Endodermal cell (in vitro differentiated cells): Measurements from ENCODE around the gene PDZD7. TPM values are rescaled to one million over a fixed set of nuclear protein-coding genes. Genes with fewer than 3 reads are reported as not detected.
"Not testable (repeated sequence)": the region's sequence is repeated elsewhere in the genome, so short reads cannot be mapped to it uniquely, and the experiment has no call there.

Experiments used
- DNase-seq: peaks from one replicate; pipeline ENCODE4 v3.0.0-alpha.2; 2017
- H3K27ac ChIP-seq: 2 replicates; pipeline ENCODE4 v1.5.1; 2013; ENCODE audit warnings: mild to moderate bottlenecking, low read depth, low read length, moderate library complexity
- H3K27me3 ChIP-seq: 2 replicates; pipeline ENCODE4 v1.6.1; 2013; ENCODE audit warnings: mild to moderate bottlenecking, low read length, moderate library complexity; ENCODE audit not compliant: insufficient read depth, control insufficient read depth, poor library complexity, severe bottlenecking
- H3K36me3 ChIP-seq: 2 replicates; pipeline ENCODE4 v1.7.0; 2013; ENCODE audit warnings: mild to moderate bottlenecking, low read length, moderate library complexity; ENCODE audit not compliant: control insufficient read depth, insufficient read depth
- H3K4me1 ChIP-seq: one replicate; pipeline ENCODE4 v1.7.0; 2013; ENCODE audit warnings: low read length; ENCODE audit not compliant: control insufficient read depth, insufficient read depth
- H3K4me3 ChIP-seq: 2 replicates; pipeline ENCODE4 v1.5.1; 2013; ENCODE audit warnings: mild to moderate bottlenecking, low read length, moderate library complexity
- H3K9ac ChIP-seq: 2 replicates; pipeline ENCODE4 v1.6.1; 2013; ENCODE audit warnings: mild to moderate bottlenecking, low read length, moderate library complexity; ENCODE audit not compliant: poor library complexity, severe bottlenecking; ENCODE audit errors: extremely low read depth
- H3K9me3 ChIP-seq: 2 replicates; pipeline ENCODE4 v1.6.1; 2013; ENCODE audit warnings: mild to moderate bottlenecking, low read length, moderate library complexity; ENCODE audit not compliant: control insufficient read depth
- H3K27ac Mint-ChIP-seq: 2 replicates; pipeline ENCODE4 v1.8.0; 2020; ENCODE audit warnings: mixed read lengths
- H3K27me3 Mint-ChIP-seq: 2 replicates; pipeline ENCODE4 v1.8.0; 2021; ENCODE audit warnings: mild to moderate bottlenecking, mixed read lengths; ENCODE audit not compliant: insufficient read depth
- H3K36me3 Mint-ChIP-seq: 2 replicates; pipeline ENCODE4 v1.8.0; 2020; ENCODE audit warnings: low read depth, mixed read lengths
- H3K4me1 Mint-ChIP-seq: 2 replicates; pipeline ENCODE4 v1.8.0; 2020; ENCODE audit warnings: mixed read lengths
- H3K4me3 Mint-ChIP-seq: 2 replicates; pipeline ENCODE4 v1.8.0; 2020; ENCODE audit warnings: mild to moderate bottlenecking, moderate library complexity, mixed read lengths
- H3K9me3 Mint-ChIP-seq: 2 replicates; pipeline ENCODE4 v1.8.0; 2020; ENCODE audit warnings: mild to moderate bottlenecking, mixed read lengths
- WGBS, 2 experiments: methylation state at CpG; one replicate each; pipeline versions ENCODE4 v1.1.5 to v1.1.7; 2013; ENCODE audit warnings: missing lambda C conversion rate in 2 of 2, mixed read lengths in 1 of 2; ENCODE audit not compliant: insufficient coverage in 1 of 2, insufficient read length in 1 of 2; 5-methylcytosine and 5-hydroxymethylcytosine counted together
- total RNA-seq, 2 donors: library from RNA; stranded (reverse); fragmentation: NEBNext Ultra II Directional in 1 of 2; extraction: Animal tissue kit (Norgen Biotek cat#: 25700) in 1 of 2; gene quantifications; 2 replicates in 1 of 2; 3 replicates in 1 of 2; pipeline ENCODE4 v1.2.1, GENCODE V29; 2021
- TF ChIP-seq, protein P1 (sequence below): fragments of 200-600 bp; sonication (generic); conservative IDR thresholded peaks from 2 replicates; pipeline ENCODE4 v1.5.0; 2021; ENCODE audit warnings: antibody characterized with exemption, mild to moderate bottlenecking

PDZD7 gene
- total RNA-seq, 2 donors from 2014 or later, result 0.49 to 1.1 TPM

GRCh38 chr10:100976906-100977305, 54.0 kb downstream of the PDZD7 start:
- H3K36me3 ChIP-seq, result peaks cover 25% of the 10 kb centered on the region
- no peaks in the 10 kb centered on the region for H3K27me3 ChIP-seq
- Mint-ChIP-seq H3K27ac (no peak overlapping the region), H3K4me3 (no peak overlapping the region), H3K27me3 (no peaks in the 10 kb centered on the region), H3K9me3 (no peaks in the 10 kb centered on the region), H3K4me1 (peaks cover 9% of the 10 kb centered on the region), H3K36me3 (peaks cover 43% of the 10 kb centered on the region)
- DNase-seq, result no peak
- H3K4me1 ChIP-seq, result peaks cover 1% of the 10 kb centered on the region
- no peaks in the 10 kb centered on the region for H3K9me3 ChIP-seq
- TF ChIP-seq, protein P1, sequence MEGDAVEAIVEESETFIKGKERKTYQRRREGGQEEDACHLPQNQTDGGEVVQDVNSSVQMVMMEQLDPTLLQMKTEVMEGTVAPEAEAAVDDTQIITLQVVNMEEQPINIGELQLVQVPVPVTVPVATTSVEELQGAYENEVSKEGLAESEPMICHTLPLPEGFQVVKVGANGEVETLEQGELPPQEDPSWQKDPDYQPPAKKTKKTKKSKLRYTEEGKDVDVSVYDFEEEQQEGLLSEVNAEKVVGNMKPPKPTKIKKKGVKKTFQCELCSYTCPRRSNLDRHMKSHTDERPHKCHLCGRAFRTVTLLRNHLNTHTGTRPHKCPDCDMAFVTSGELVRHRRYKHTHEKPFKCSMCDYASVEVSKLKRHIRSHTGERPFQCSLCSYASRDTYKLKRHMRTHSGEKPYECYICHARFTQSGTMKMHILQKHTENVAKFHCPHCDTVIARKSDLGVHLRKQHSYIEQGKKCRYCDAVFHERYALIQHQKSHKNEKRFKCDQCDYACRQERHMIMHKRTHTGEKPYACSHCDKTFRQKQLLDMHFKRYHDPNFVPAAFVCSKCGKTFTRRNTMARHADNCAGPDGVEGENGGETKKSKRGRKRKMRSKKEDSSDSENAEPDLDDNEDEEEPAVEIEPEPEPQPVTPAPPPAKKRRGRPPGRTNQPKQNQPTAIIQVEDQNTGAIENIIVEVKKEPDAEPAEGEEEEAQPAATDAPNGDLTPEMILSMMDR, result no peak
- H3K4me3 ChIP-seq, result no peak overlapping the region
- no peak overlapping the region for H3K27ac ChIP-seq
- H3K9ac ChIP-seq, result no peak overlapping the region
- 82 to 86% methylated on average over 3 of the region's 3 CpGs for WGBS, 2 experiments

- not testable (repeated sequence) for H3K27me3 ChIP-seq, H3K9me3 Mint-ChIP-seq, H3K4me3 ChIP-seq
These were observed 55.5 kb downstream of the PDZD7 start for GRCh38 chr10:100975397-100975796.

GRCh38 chr10:100972904-100973535, 57.9 kb downstream of the PDZD7 start:
- peaks cover 25% of the 10 kb centered on the region for H3K36me3 Mint-ChIP-seq
- H3K9me3 Mint-ChIP-seq, result no peaks in the 10 kb centered on the region
- TF ChIP-seq, protein P1, result no peak
- Histone ChIP-seq H3K27ac (no peak overlapping the region), H3K27me3 (no peaks in the 10 kb centered on the region), H3K9me3 (no peaks in the 10 kb centered on the region), H3K9ac (no peak overlapping the region), H3K4me1 (peaks cover 16% of the 10 kb centered on the region), H3K4me3 (no peak overlapping the region), H3K36me3 (peaks cover 1% of the 10 kb centered on the region)
- DNase-seq, result no peak
- peaks cover 32% of the 10 kb centered on the region for H3K4me1 Mint-ChIP-seq
- H3K4me3 Mint-ChIP-seq, result peak overlapping the region; percentile 74
- 87 to 94% methylated on average over 3 to 6 of the region's 6 CpGs for WGBS, 2 experiments
- no peaks in the 10 kb centered on the region for H3K27me3 Mint-ChIP-seq
- H3K27ac Mint-ChIP-seq, result no peak overlapping the region

More at GRCh38 chr10:100975397-100975796, 55.5 kb downstream of the PDZD7 start:
- WGBS, 2 experiments, result 79 to 94% methylated on average over 8 of the region's 8 CpGs
- Histone ChIP-seq H3K36me3 (peaks cover 14% of the 10 kb centered on the region), H3K4me1 (peaks cover 16% of the 10 kb centered on the region)
- H3K4me3 Mint-ChIP-seq, H3K27ac ChIP-seq, H3K27me3 Mint-ChIP-seq, DNase-seq, H3K9me3 ChIP-seq, H3K27ac Mint-ChIP-seq, H3K9ac ChIP-seq: not testable (repeated sequence)
- peaks cover 25% of the 10 kb centered on the region for H3K4me1 Mint-ChIP-seq
- H3K36me3 Mint-ChIP-seq, result peaks cover 39% of the 10 kb centered on the region
